HG03095 (cell line): ENCODE measurements around the gene TEX19.

Source experiments
- ATAC-seq: cut with Tn5 transposase; IDR thresholded peaks from one replicate; pipeline ENCODE4 v1.9.1; 2021; ENCODE audit warnings: moderate library complexity; ENCODE audit not compliant: unreplicated experiment

TEX19 gene, protein sequence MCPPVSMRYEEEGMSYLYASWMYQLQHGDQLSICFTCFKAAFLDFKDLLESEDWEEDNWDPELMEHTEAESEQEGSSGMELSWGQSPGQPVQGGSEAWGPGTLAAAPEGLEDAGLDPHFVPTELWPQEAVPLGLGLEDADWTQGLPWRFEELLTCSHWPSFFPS

DNA sequence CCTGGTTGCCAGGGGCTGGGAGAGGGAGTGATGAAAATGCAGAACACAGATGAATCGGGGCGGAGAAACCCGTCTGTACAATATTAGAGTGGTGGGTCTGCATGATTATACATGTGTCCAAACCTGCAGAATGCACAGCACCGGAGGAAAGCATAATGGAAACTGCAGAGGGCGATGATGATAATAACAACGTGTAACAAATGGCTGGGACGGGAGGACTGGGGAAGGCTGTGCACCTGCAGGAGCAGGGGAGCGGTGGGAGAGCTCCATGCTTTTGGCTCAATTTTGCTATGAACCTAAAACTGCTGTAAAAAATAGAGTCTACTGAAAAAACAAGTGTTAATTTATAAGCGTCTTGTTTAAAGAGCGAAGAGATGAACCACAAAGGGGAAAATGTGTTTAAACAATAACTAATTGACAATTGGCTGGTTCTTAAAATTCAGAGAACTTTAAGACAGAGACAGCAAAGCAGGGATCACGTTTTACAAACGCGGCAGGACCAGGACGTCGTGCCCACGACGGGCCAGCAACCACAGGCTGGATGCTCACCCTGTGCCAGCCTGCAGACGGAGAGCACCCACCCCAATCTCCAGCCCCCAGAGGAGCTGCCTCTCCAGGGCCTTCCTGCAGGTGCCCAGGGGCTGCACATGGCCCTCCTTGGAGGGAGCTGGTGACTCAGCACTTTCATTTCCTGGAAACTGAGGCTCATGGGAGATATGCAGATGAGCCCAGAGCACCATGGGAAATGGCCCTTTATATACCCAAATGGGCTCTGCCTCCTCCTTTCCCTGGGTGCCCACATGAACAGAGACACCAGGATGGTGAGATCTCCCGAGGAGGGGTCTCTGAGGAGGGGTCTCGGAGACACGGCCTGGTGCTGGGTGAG lies at the start of gene TEX19:
Gene TEX19, plus strand, starts transcription at position 783 of the 886 bp plus-strand sequence. CDS start 2,904 bp downstream, outside the sequence.
- no peak for ATAC-seq

DNA sequence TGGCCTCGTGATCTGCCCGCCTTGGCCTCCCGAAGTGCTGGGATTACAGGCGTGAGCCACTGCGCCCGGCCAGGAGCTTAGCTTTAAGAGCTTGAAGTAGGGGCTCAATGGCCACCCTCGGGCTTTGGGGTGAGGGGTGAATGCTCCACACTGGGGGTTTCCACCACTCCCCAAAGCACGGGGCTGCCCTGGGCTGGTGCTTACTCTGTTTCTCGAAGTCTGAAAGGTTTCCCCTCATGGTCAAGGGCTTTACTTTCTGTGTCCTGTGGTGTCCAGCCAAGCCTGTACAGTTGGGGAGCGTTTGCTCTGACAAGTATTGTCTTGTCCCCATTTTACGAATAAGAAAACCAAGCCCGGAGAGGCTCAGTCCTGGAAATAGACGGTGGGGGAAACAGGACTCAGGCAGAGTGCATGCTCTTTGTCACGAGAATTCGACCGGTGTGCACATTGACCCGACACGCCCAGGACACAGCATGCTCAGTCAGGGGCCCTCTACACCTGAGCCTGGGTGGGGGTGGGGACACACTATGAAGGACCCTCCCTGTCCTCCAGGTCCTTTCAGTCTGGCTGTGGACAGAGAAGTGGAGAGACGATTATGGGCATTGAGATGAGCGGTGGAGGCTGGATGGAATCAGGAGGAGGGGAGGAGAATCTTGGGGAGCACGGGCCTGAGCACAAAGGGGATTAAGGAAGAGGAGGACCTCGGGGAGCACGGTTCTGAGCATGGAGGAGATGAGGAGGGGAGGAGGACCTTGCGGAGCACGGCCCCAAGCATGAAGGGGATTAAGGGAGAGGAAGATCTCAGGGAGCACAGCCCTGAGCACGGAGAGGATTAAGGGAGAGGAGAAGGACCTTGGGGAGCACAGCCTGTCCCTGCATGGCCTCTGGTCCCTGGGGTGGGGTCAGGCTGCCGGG lies 49.1 kb upstream of the TEX19 start:
- ATAC-seq = no peak

DNA sequence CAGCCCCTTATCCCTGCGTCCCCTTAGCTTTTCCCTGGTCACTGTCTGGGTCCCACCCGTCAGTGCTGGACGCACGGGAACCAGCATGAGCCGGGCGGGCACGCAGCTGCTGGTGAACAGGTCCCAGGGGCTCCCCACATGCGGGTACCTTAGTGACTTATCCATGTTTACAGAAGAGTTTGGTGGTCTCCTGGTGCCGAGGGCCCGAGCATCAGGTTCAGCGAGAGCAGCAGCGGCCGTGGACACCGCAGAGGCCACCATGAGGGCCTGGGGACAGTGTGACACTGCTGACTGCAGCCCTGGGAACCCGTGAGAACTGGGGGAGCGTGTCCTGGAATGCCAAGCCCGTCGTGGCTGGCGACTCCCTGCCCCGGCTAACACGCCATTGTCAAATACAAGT lies 48.2 kb upstream of the TEX19 start:
- ATAC-seq = no peak

DNA sequence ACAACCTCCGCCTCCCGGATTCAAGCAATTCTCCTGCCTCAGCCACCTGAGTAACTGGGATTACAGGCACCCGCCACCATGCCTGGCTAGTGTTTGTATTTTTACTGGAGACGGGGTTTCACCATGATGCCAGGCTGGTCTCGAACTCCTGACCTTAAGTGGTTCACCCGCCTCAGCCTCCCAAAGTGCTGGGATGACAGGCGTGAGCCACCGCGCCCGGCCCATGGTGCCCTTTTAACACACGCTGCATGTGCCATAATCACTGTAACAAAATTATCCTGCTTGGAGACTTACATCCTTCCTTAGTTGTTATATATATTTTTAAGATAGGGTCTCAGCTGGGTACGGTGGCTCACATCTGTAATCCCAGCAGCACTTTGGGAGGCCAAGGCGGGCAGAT lies 47.1 kb upstream of the TEX19 start:
- ATAC-seq = no peak

DNA sequence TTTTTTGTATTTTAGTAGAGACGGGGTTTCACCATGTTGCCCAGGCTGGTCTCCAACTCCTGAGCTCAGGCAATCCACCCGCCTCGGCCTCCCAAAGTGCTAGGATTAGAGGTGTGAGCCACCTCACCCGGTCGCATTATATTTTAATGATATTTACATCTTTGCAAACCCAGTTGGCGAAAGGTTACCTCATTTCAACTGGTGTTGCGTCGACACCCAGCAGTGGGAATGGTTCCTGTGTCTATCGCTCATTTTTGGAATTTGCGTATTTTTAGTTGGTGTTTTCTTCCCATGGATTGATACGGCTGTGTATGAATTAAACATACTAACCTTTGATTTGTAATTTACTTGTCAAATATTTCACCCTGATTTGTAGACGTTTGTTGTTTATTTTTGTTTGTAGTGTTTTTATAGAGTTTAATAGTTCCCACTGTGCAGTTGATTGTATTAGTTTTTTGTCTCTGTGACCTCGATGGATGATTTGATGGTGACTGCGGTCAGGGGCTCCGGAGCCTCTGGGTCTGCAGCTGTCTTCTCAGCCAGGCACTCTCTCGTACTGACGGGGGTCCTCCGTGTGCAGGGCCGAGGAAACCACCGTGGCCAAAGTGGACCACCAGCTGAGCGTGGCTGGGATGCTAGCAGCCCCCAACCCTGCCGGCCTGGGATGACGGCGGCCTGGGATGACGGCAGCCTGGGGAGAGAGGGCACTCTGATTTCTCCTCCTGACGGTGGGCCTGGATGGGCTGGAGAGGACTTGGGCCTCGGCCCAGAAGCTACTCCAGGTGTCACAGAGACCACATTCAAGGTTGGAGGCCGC lies 45.6 kb upstream of the TEX19 start:
- ATAC-seq = no peak

DNA sequence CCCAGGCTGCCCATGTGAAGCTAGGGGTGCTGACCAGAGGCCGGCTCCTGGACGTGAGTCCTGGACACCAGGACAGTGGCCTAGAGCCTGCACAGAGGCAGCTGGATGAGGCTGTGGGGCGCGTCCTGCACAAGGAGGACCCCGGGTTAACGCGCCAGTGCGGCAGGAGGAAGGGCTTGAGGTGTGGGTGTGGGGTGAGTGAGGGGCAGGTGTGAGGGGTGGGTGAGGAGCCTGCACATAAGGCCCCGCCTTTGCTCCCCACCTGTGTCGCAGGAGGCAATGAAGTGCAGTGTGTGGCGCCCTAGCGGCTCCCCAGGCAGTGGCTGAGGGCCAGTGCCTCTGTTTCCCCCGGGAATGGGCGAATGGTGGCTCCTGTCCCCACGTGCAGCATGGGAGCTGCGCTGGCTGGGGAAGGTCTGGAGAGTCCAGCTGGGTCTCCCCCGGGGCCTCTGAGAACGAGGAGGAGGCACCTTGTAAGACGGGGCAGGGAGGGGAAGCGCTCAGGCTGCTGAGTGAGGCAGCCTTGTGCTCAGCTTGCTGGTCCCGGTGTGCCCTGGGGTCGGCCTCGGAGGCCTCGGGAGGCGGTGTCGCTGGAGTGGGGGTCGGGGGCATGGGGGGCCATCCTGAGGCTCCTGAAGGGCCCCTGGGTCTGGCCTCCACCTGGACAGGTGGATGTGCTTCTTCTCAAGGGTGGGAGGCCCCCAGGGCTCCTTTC lies 44.9 kb upstream of the TEX19 start:
- ATAC-seq = no peak

DNA sequence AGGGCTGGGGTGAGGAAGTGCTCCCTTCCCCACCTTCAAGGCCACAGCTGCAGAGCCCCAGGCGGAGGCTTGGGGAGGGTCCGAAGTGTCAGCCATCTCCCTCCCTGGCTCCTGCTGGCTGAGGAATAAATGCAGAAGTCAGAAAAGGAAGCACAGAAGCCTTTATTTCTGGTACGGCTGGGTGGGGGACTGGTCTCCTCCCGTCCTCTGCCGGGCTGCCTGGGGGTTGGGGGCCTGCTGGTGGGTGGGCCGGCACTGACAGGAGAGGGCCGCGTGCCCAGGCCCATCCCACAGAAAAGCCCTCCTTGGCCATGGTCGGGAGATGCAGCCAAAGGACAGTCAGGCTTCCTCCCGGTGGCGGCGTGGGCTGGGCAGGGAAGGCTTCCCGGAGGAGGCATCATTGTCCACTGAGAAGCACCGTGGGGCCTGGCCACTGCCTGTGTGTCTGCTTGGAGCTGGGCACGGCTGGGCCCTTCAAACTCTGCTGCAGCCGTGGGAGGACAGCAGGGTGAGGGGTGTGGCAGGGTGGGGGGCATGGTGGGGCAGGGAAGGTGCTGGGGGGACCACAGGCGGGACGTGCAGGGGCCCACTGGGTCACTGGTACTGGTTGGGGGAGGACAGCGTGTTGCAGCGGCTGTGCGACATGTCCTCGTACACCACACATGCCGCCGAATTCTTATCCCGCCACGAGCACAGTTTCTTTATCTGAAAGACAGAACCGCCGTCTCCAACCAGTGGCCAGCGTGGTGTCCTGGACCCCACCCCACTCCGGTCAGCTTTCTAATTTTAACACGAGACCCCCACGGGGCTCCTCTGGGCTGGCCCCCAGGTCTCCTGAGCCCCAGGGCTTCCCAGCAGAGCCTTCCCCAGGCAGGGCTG lies 44.1 kb upstream of the TEX19 start:
- no peak for ATAC-seq

DNA sequence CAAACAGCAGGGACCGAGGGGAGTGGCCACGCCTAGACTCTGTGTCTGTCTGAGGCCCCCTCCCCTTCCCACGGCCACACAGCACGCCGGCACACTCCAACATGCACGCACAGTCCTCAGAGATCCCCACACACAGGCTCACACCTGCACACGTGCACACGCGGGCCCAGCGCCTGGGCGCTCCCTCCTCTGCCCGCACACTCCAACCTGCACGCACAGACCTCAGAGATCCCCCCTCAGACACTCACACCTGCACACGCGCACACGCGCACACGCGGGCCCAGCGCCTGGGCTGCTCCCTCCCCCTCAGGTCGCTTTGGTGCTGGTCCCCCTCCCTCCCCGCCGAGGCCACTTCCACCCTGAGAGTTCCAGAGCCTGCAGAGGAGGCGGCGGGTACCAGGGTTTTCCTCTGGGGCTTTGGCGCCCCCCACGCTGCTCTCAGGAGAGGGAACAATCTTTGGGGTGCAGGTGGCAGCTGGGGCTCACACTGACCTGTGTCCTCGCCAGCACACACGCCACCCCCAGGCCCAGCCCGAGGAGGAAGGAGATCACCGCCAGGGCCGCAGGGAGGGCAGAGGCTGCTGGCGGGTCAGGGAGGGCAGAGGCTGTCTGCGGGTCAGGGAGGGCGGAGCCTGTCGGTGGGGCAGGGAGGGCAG lies 43.2 kb upstream of the TEX19 start:
- no peak for ATAC-seq

DNA sequence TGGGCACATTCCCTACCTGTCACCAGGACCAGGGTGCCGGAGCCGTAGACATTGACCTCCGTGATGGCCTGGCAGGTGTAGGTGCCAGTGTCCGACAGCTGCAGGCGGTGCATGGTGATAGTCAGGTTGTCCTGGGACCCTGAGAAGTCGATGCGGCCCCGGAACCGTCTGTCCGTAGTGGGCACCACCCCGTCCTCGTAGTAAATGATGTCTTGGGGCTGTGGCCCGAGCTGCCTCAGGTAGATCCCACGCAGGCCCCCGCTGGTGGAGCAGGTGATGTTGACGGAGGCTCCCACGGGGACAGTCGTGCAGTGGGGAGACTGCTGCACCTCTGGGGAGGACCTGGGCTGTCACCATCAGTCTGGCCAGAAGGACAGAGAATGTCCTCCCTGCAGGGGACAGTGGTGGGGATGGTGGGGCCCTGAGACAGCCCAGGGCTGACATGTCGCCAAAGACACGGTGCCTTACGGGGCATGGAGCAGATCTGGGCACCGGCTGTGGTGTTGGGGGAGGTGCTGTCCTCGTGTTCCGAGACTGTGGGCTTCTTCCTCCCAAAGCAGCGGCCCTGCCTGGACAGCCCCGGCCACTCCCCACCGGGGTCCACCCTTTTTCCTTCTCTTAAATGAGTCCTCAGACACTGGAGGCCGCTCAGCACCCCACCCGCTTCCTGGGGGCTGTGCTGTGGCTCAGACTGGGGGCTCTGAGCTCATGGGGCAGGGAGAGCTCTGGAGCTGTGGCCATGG lies 42.2 kb upstream of the TEX19 start:
- ATAC-seq = no peak

DNA sequence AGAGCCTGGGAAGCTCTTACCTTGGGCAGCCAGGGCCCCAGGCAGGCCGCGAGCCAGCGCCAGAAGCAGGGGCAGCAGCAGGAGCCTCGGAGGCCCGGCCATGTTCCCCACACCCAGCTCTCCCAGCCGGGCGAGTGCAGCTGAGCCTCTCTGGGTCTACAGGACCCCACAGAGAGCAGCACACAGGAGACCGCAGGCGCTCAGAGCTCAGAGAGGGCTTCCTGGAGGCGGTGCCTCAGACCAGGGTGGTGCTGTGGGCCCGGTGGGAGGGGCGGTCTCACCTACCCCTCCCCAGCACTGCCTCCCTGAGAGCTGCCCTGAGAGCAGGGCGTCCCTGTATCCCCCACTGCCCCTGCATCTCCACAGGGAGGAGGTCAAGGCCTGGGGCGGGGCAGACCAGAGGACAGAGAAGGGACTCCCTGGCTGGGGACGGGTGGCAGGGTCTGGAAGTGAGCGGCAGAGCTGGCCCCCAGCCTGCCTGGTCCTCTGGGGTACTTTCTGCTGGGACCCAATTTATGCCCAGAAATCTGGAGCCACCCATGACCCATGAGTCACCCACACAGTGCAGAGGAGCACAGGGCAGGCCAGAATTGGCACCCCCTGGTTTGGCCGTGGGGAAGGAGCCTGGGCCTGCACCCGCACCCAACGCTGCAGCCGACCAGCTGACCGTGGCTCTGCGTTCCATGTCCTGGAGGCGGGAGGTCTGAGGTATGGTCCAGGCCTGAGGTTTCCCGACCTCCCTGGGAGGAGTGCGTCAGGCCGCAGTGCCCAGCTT lies 41.5 kb upstream of the TEX19 start, which contains the start of gene CD7:
Gene CD7, minus strand, starts transcription at position 215 of the 775 bp plus-strand sequence. Its CDS starts 113 bp downstream, at position 102.
- ATAC-seq = no peak

DNA sequence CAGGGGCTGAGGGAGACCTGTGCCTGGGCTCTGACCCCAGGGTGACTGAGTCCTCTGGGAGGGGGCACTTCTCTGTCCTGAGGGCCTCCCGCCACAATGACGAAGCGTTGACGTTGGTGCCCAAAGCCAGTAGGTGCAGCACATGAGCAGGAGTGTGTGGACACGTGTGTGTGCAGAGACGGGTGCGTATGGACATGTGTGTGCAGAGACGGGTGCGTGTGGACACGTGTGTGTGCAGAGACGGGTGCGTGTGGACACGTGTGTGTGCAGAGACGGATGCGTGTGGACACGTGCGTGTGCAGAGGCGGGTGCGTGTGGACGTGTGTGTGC lies 40.9 kb upstream of the TEX19 start:
- ATAC-seq = no peak

DNA sequence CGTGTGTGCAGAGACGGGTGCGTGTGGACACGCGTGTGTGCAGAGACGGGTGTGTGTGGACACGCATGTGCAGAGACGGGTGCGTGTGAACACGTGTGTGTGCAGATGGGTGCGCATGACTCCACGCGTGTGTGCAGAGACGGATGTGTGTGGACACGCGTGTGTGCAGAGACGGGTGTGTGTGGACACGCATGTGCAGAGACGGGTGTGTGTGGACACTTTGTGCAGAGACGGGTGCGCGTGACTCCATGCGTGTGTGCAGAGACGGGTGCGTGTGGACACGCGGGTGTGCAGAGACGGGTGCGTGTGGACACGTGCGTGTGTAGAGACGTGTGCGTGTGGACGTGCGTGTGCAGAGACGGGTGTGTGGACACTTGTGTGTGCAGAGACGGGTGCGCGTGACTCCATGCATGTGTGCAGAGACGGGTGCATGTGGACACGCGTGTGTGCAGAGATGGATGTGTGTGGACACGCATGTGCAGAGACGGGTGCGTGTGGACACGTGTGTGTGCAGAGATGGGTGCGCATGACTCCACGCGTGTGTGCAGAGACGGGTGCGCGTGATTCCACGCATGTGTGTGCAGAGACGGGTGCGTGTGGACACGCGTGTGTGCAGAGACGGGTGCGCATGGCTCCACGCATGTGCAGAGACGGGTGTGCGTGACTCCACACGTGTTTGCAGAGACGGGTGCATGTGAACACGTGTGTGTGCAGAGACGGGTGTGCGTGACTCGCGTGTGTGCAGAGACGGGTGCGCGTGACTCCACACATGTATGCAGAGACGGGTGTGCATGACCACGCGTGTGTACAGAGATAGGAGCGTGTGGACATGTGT lies 40.1 kb upstream of the TEX19 start:
- no peak for ATAC-seq

DNA sequence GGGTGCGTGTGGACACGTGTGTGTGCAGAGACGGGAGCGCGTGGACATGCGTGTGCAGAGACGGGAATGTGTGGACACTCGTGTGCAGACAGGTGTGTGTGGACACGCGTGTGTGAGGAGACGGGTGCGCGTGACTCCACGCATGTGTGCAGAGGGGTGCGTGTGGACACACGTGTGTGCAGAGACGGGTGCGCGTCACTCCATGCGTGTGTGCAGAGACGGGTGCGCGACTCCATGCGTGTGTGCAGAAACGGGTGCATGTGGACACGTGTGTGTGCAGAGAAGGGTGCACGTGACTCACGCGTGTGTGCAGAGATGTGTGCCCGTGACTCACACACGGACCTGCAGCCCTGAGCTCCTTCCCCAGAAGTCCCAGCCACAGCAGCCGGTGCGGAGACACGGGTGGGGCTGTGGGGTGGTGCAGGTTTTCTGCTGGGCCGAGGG lies 39.4 kb upstream of the TEX19 start:
- no peak for ATAC-seq

DNA sequence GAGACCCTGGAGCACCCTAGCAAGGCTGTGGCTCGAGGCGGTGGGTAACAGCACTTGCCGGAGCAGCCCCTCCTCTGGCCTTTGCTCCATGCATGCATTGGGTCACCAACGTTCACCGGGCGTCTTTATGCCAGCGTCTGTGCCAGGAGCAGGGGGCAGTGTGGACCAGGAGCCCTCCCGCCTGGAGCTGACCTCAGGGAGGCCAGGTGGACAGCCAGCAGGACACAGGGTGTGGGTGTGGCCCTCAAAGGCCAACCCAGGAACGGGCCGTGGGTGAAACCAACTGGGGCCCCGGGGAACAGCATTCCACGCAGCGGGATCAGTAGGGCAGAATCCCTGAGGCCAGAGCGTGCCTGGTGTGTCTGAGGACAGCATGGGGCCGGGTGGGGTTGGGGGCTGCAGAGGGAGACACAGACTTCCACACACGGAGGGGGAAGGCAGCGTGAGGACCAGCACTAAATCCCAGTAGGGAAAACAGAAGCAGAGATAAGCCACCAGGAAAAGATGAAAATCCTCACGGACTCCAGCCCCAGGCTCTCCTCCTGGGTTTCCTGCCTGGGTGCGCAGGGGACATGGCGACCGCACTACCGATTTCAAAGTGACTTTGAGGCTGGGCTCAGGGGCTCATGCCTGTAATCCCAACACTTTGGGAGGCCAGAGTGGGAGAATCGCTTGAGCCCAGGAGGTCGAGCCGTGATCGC lies 38.8 kb upstream of the TEX19 start:
- no peak for ATAC-seq
